NK-92 (cell line): ENCODE measurements around the gene NLGN1.

ENCODE experiments used
- DNase-seq: peaks from one replicate; lab custom pipeline; 2025; ENCODE audit not compliant: unreplicated experiment; lab: John Stamatoyannopoulos, UW

NLGN1 gene

GRCh38 chr3:174318181-174318580 lies 920.6 kb downstream of the NLGN1 start:
- no peak for DNase-seq

- no peak for DNase-seq
Measured at GRCh38 chr3:174321548-174321947, 924.0 kb downstream of the NLGN1 start.

- no peak for DNase-seq
Measured at GRCh38 chr3:174322789-174323188, 925.2 kb downstream of the NLGN1 start.

- DNase-seq: no peak
Measured at GRCh38 chr3:174325171-174325570, 927.6 kb downstream of the NLGN1 start.

- no peak for DNase-seq
Measured at GRCh38 chr3:174325834-174326700, 928.5 kb downstream of the NLGN1 start.

- no peak for DNase-seq
Measured at GRCh38 chr3:174329321-174329720, 931.8 kb downstream of the NLGN1 start.

GRCh38 chr3:174330303-174330702 lies 932.8 kb downstream of the NLGN1 start:
- no peak for DNase-seq

GRCh38 chr3:174331095-174331800 lies 933.7 kb downstream of the NLGN1 start:
- DNase-seq: no peak

GRCh38 chr3:174332391-174332790 lies 934.8 kb downstream of the NLGN1 start:
- no peak for DNase-seq

- no peak for DNase-seq
Measured at GRCh38 chr3:174333640-174334039, 936.1 kb downstream of the NLGN1 start.

- no peak for DNase-seq
Measured at GRCh38 chr3:174334111-174334510, 936.6 kb downstream of the NLGN1 start.

- no peak for DNase-seq
Measured at GRCh38 chr3:174335324-174335723, 937.8 kb downstream of the NLGN1 start.

GRCh38 chr3:174335910-174336309 lies 938.4 kb downstream of the NLGN1 start:
- no peak for DNase-seq
